PC-9 (cell line): Measurements from ENCODE around the gene SYNPR. TPM values are rescaled to one million over a fixed set of nuclear protein-coding genes. Genes with fewer than 3 reads are reported as not detected.

Source experiments
- BruUV-seq: library from RNA; stranded (reverse); fragments of 400-500 nt; replicated peaks from 2 replicates; lab custom pipeline; 2021; lab: Mats Ljungman, UMichigan
- CTCF ChIA-PET: fragments of 300-600 bp; sonication (Branson Sonifier 250); formaldehyde crosslinking; loops from one replicate; lab custom pipeline; 2022; ENCODE audit warnings: antibody characterized with exemption; lab: Charles Lee
- POLR2A ChIA-PET: fragments of 300-600 bp; sonication (Branson Sonifier 250); formaldehyde crosslinking; loops from one replicate; lab custom pipeline; 2022; ENCODE audit warnings: antibody characterized with exemption; ENCODE audit not compliant: unreplicated experiment; lab: Charles Lee
- DNase-seq, 2 experiments: peaks; one replicate each; pipeline versions ENCODE4 v3.0.0 to v3.0.0-alpha.2; 2015 to 2022; ENCODE audit warnings: mixed read lengths in 1 of 2
- H2AFZ ChIP-seq: fragments of 200-600 bp; sonication (generic); 2 replicates; pipeline ENCODE4 v1.8.1; 2017; ENCODE audit warnings: antibody characterized with exemption
- H3F3A ChIP-seq: fragments of 200-600 bp; sonication (generic); 2 replicates; pipeline ENCODE4 v1.8.1; 2017; ENCODE audit warnings: antibody characterized with exemption, mild to moderate bottlenecking, low read depth; ENCODE audit not compliant: insufficient read depth
- H3K27ac ChIP-seq: fragments of 200-600 bp; sonication (generic); 2 replicates; pipeline ENCODE4 v1.6.1; 2016; ENCODE audit warnings: mixed run types
- H3K27me3 ChIP-seq: fragments of 200-600 bp; sonication (generic); 2 replicates; pipeline ENCODE4 v1.6.1; 2016; ENCODE audit warnings: low read depth, mixed run types; ENCODE audit not compliant: insufficient read depth
- H3K36me3 ChIP-seq: fragments of 200-600 bp; sonication (generic); 2 replicates; pipeline ENCODE4 v1.6.1; 2016; ENCODE audit warnings: low read depth, mixed run types
- H3K4me1 ChIP-seq: fragments of 200-600 bp; sonication (generic); replicated peaks from 2 replicates; pipeline ENCODE4 v1.6.1; 2016; ENCODE audit warnings: mixed run types; ENCODE audit not compliant: insufficient read depth
- H3K4me2 ChIP-seq: fragments of 200-600 bp; sonication (generic); 2 replicates; pipeline ENCODE4 v1.6.1; 2017; ENCODE audit warnings: mixed run types
- H3K4me3 ChIP-seq: fragments of 200-600 bp; sonication (generic); 2 replicates; pipeline ENCODE4 v1.6.1; 2016; ENCODE audit warnings: mixed run types
- H3K79me2 ChIP-seq: fragments of 200-600 bp; sonication (generic); 2 replicates; pipeline ENCODE4 v1.6.1; 2017; ENCODE audit warnings: low read depth, mixed run types
- H3K9me2 ChIP-seq: fragments of 200-600 bp; sonication (generic); 2 replicates; pipeline ENCODE4 v1.8.1; 2017; ENCODE audit warnings: mild to moderate bottlenecking; ENCODE audit not compliant: insufficient read depth
- H3K9me3 ChIP-seq: fragments of 200-600 bp; sonication (generic); 2 replicates; pipeline ENCODE4 v1.8.1; 2016; ENCODE audit warnings: low read depth; ENCODE audit not compliant: insufficient read depth
- H4K20me1 ChIP-seq: fragments of 200-600 bp; sonication (generic); 2 replicates; pipeline ENCODE4 v1.8.1; 2017; ENCODE audit not compliant: insufficient read depth
- CTCF ChIP-seq: fragments of 200-600 bp; sonication (generic); conservative IDR thresholded peaks from 2 replicates; pipeline ENCODE4 v1.6.1; 2017; ENCODE audit warnings: mixed run types, antibody characterized with exemption, mild to moderate bottlenecking, moderate library complexity
- EZH2 ChIP-seq: fragments of 200-600 bp; sonication (generic); IDR thresholded peaks from 2 replicates; pipeline ENCODE4 v1.8.0; 2017; ENCODE audit warnings: antibody characterized with exemption, low read depth
- intact Hi-C: fragments of 100-400 bp; cut with micrococcal nuclease; formaldehyde crosslinking; loops from one replicate; pipeline ENCODE4 v1.10.0; 2022; ENCODE audit not compliant: unreplicated experiment
- total RNA-seq: library from RNA; stranded (reverse); gene quantifications from 2 replicates; pipeline ENCODE4 v1.2.3, GENCODE V29; 2021

SYNPR gene
- total RNA-seq, 1 experiment from 2014 or later, result not detected

GRCh38 chr3:63588895-63589294 lies 310.8 kb downstream of the SYNPR start:
- no peaks in the 10 kb centered on the region for H3K79me2 ChIP-seq
- ChIA-PET CTCF (no interaction called here), POLR2A (no interaction called here)
- no peaks in the 10 kb centered on the region for H3K36me3 ChIP-seq
- TF ChIP-seq EZH2, result no peak
- no peak; the same call in 1 of the 2 replicates for TF ChIP-seq CTCF
- H3K4me1 ChIP-seq, result no peaks in the 10 kb centered on the region
- DNase-seq, result no peak
- H3F3A ChIP-seq, result no peaks in the 10 kb centered on the region
- intact Hi-C loops, result no loop called here
- no peaks in the 10 kb centered on the region for H4K20me1 ChIP-seq
- H3K27me3 ChIP-seq, result no peaks in the 10 kb centered on the region
- H3K27ac ChIP-seq, result no peak overlapping the region
- H3K9me3 ChIP-seq, result no peaks in the 10 kb centered on the region
- no peak overlapping the region for H3K4me3 ChIP-seq
- no TSS peak for BruUV-seq
- no peaks in the 10 kb centered on the region for H3K9me2 ChIP-seq
- no peak overlapping the region for H2AFZ ChIP-seq
- no peak overlapping the region for H3K4me2 ChIP-seq

- BruUV-seq, result no TSS peak
- H3K36me3 ChIP-seq, result no peaks in the 10 kb centered on the region
- H3K4me1 ChIP-seq, result no peaks in the 10 kb centered on the region
- TF ChIP-seq EZH2 (no peak), CTCF (no peak)
- H3K4me2 ChIP-seq, result no peak overlapping the region
- ChIA-PET POLR2A (no interaction called here), CTCF (no interaction called here)
- no peak overlapping the region for H2AFZ ChIP-seq
- intact Hi-C loops, result no loop called here
- H4K20me1 ChIP-seq, result no peaks in the 10 kb centered on the region
- H3K79me2 ChIP-seq, result no peaks in the 10 kb centered on the region
- DNase-seq, result no peak
- no peak overlapping the region for H3K4me3 ChIP-seq
- H3K9me3 ChIP-seq, result no peaks in the 10 kb centered on the region
- no peaks in the 10 kb centered on the region for H3F3A ChIP-seq
- no peaks in the 10 kb centered on the region for H3K9me2 ChIP-seq
- H3K27ac ChIP-seq, result no peak overlapping the region
- H3K27me3 ChIP-seq, result no peaks in the 10 kb centered on the region
These were observed 315.7 kb downstream of the SYNPR start for GRCh38 chr3:63593779-63594178.

- H3F3A ChIP-seq, result no peaks in the 10 kb centered on the region
- no peak for DNase-seq
- H3K4me1 ChIP-seq, result no peaks in the 10 kb centered on the region
- no peaks in the 10 kb centered on the region for H3K36me3 ChIP-seq
- H3K9me2 ChIP-seq, result no peaks in the 10 kb centered on the region
- BruUV-seq, result no TSS peak
- H3K4me2 ChIP-seq, result no peak overlapping the region
- H2AFZ ChIP-seq, result no peak overlapping the region
- H4K20me1 ChIP-seq, result no peaks in the 10 kb centered on the region
- ChIA-PET CTCF (no interaction called here), POLR2A (no interaction called here)
- no peak overlapping the region for H3K4me3 ChIP-seq
- no peaks in the 10 kb centered on the region for H3K79me2 ChIP-seq
- intact Hi-C loops, result no loop called here
- no peaks in the 10 kb centered on the region for H3K27me3 ChIP-seq
- no peak overlapping the region for H3K27ac ChIP-seq
- no peaks in the 10 kb centered on the region for H3K9me3 ChIP-seq
- TF ChIP-seq CTCF, result no peak
- no peak for TF ChIP-seq EZH2
These were observed 317.1 kb downstream of the SYNPR start for GRCh38 chr3:63595221-63595620.
